IMR-90 (cell line): ENCODE results near the gene ANKRD10. TPM values are rescaled to one million over a fixed set of nuclear protein-coding genes. Genes with fewer than 3 reads are reported as not detected.

Experiments used
- ATAC-seq: fragments of 200-7000 bp; cut with Tn5 transposase; 2 replicates; pipeline ENCODE4 v1.9.1; 2020; ENCODE audit warnings: low read depth, mild to moderate bottlenecking, moderate library complexity
- BruUV-seq: library from RNA; stranded (reverse); fragments of 400-500 nt; replicated peaks from 2 replicates; lab custom pipeline; 2021; lab: Mats Ljungman, UMichigan
- CTCF ChIA-PET: fragments of 300-600 bp; formaldehyde crosslinking; extraction: SDS; loops from one replicate; lab custom pipeline; 2021; ENCODE audit warnings: antibody characterized with exemption; lab: Yijun Ruan, JAX
- POLR2A ChIA-PET: fragments of 300-600 bp; sonication (Branson Sonifier 250); formaldehyde crosslinking; loops from one replicate; lab custom pipeline; 2022; ENCODE audit warnings: antibody characterized with exemption; ENCODE audit not compliant: unreplicated experiment; lab: Charles Lee
- DNase-seq: peaks from one replicate; pipeline ENCODE4 v3.0.0; 2013
- H2AFZ ChIP-seq: replicated peaks from 2 replicates; pipeline ENCODE3; 2013; ENCODE audit warnings: low read length, mild to moderate bottlenecking; ENCODE audit not compliant: poor library complexity
- H2AK5ac ChIP-seq: 2 replicates; pipeline ENCODE4 v1.6.1; 2013; ENCODE audit warnings: low read depth, low read length, inconsistent platforms
- H2AK9ac ChIP-seq: replicated peaks from 2 replicates; pipeline ENCODE3; 2013; ENCODE audit warnings: mild to moderate bottlenecking, low read depth, low read length, moderate library complexity; ENCODE audit not compliant: poor library complexity
- H2BK120ac ChIP-seq: 2 replicates; pipeline ENCODE4 v1.6.1; 2013; ENCODE audit warnings: low read depth, low read length, inconsistent platforms
- H2BK15ac ChIP-seq: 3 replicates; pipeline ENCODE4 v1.6.1; 2013; ENCODE audit warnings: low read depth, low read length, inconsistent platforms
- H2BK20ac ChIP-seq: 2 replicates; pipeline ENCODE4 v1.6.1; 2013; ENCODE audit warnings: low read depth, mild to moderate bottlenecking, inconsistent platforms, low read length, moderate library complexity
- H2BK5ac ChIP-seq: 2 replicates; pipeline ENCODE4 v1.6.1; 2013; ENCODE audit warnings: mild to moderate bottlenecking, low read depth, low read length, inconsistent platforms; ENCODE audit not compliant: poor library complexity, severe bottlenecking
- H3K14ac ChIP-seq: replicated peaks from 2 replicates; pipeline ENCODE4 v1.6.1; 2013; ENCODE audit warnings: low read depth, low read length, inconsistent platforms
- H3K18ac ChIP-seq: 2 replicates; pipeline ENCODE4 v1.6.1; 2013; ENCODE audit warnings: low read depth, low read length, control low read depth
- H3K23ac ChIP-seq: 2 replicates; pipeline ENCODE4 v1.6.1; 2013; ENCODE audit warnings: low read depth, low read length, inconsistent platforms
- H3K27ac ChIP-seq: 2 replicates; pipeline ENCODE4 v1.5.1; 2013; ENCODE audit warnings: mild to moderate bottlenecking, control low read depth, low read length; ENCODE audit not compliant: insufficient read depth
- H3K27me3 ChIP-seq: 2 replicates; pipeline ENCODE4 v1.6.1; 2013; ENCODE audit warnings: low read length; ENCODE audit not compliant: control insufficient read depth, insufficient read depth
- H3K36me3 ChIP-seq: 2 replicates; pipeline ENCODE4 v1.6.1; 2013; ENCODE audit warnings: low read length, mixed read lengths; ENCODE audit not compliant: control insufficient read depth, insufficient read depth
- H3K4ac ChIP-seq: 2 replicates; pipeline ENCODE4 v1.6.1; 2013; ENCODE audit warnings: low read depth, low read length, inconsistent platforms
- H3K4me1 ChIP-seq: 2 replicates; pipeline ENCODE4 v1.6.1; 2013; ENCODE audit warnings: low read length, mixed read lengths; ENCODE audit not compliant: control insufficient read depth, insufficient read depth
- H3K4me2 ChIP-seq: 2 replicates; pipeline ENCODE4 v1.6.1; 2013; ENCODE audit warnings: low read depth, mild to moderate bottlenecking, control low read depth, low read length, moderate library complexity
- H3K4me3 ChIP-seq: 2 replicates; pipeline ENCODE4 v1.5.1; 2013; ENCODE audit warnings: low read depth, mild to moderate bottlenecking, control low read depth, low read length, moderate library complexity; ENCODE audit not compliant: insufficient read depth
- H3K56ac ChIP-seq: 2 replicates; pipeline ENCODE4 v1.6.1; 2013; ENCODE audit warnings: low read length, inconsistent platforms; ENCODE audit not compliant: insufficient read depth; ENCODE audit errors: extremely low read depth
- H3K79me1 ChIP-seq, 2 experiments: 2 replicates each; pipeline ENCODE4 v1.6.1; 2013; ENCODE audit warnings: low read length in 2 of 2, inconsistent platforms in 1 of 2, low read depth in 1 of 2
- H3K9ac ChIP-seq: 2 replicates; pipeline ENCODE4 v1.6.1; 2013; ENCODE audit warnings: low read depth, low read length, control low read depth
- H3K9me1 ChIP-seq: 2 replicates; pipeline ENCODE4 v1.6.1; 2013; ENCODE audit warnings: low read length, inconsistent platforms; ENCODE audit not compliant: insufficient read depth
- H3K9me3 ChIP-seq: 2 replicates; pipeline ENCODE4 v1.6.1; 2013; ENCODE audit warnings: low read length; ENCODE audit not compliant: control insufficient read depth, insufficient read depth
- H4K20me1 ChIP-seq: 2 replicates; pipeline ENCODE4 v1.6.1; 2013; ENCODE audit warnings: low read length, inconsistent platforms; ENCODE audit not compliant: insufficient read depth
- H4K5ac ChIP-seq: 2 replicates; pipeline ENCODE4 v1.6.1; 2013; ENCODE audit warnings: mild to moderate bottlenecking, low read depth, low read length, control low read depth
- H4K8ac ChIP-seq, 2 experiments: 2 replicates each; pipeline ENCODE4 v1.6.1; 2013; ENCODE audit warnings: low read depth in 2 of 2, low read length in 2 of 2, control low read depth in 1 of 2, inconsistent platforms in 1 of 2
- H4K91ac ChIP-seq: 2 replicates; pipeline ENCODE4 v1.6.1; 2013; ENCODE audit warnings: low read depth, low read length, inconsistent platforms; ENCODE audit not compliant: insufficient read depth
- FOS ChIP-seq: fragments of 150-350 bp; IDR thresholded peaks from 2 replicates; pipeline ENCODE4 v1.6.1; 2016; ENCODE audit warnings: low read depth, low read length
- MAFK ChIP-seq: IDR thresholded peaks from 2 replicates; pipeline ENCODE4 v1.6.1; 2012; ENCODE audit warnings: low read depth, low read length, improper control_type of control experiment
- MXI1 ChIP-seq: IDR thresholded peaks from 2 replicates; pipeline ENCODE4 v1.6.1; 2012; ENCODE audit warnings: low read depth, mild to moderate bottlenecking, low read length, moderate library complexity, borderline replicate concordance
- NFE2L2 ChIP-seq: fragments of 150-350 bp; IDR thresholded peaks from 2 replicates; pipeline ENCODE4 v1.6.1; 2016; ENCODE audit warnings: low read depth, mild to moderate bottlenecking, low read length
- RCOR1 ChIP-seq: IDR thresholded peaks from 2 replicates; pipeline ENCODE4 v1.6.1; 2012; ENCODE audit warnings: mild to moderate bottlenecking, low read length, improper control_type of control experiment; ENCODE audit not compliant: insufficient replicate concordance
- SMC3 ChIP-seq: fragments of 150-350 bp; IDR thresholded peaks from 2 replicates; pipeline ENCODE4 v1.6.1; 2016; ENCODE audit warnings: low read depth, mild to moderate bottlenecking, antibody characterized with exemption, low read length, moderate library complexity
- USF2 ChIP-seq: fragments of 150-350 bp; IDR thresholded peaks from 2 replicates; pipeline ENCODE4 v1.6.1; 2017; ENCODE audit warnings: mild to moderate bottlenecking, antibody characterized with exemption, low read length, low read depth
- dilution Hi-C: fragments of 300-500 bp; cut with HindIII; formaldehyde crosslinking; loops from one replicate; pipeline ENCODE4 v1.14.3; 2018; ENCODE audit warnings: low sequenced_read_pairs; ENCODE audit not compliant: unreplicated experiment
- in situ Hi-C: fragments of 300-500 bp; cut with MboI; formaldehyde crosslinking; loops from 3 replicates; pipeline ENCODE4 v1.14.3; 2019; ENCODE audit warnings: low sequenced_read_pairs, inconsistent platforms, mixed read lengths
- intact Hi-C: fragments of 100-400 bp; cut with micrococcal nuclease; formaldehyde crosslinking; loops from 2 replicates; pipeline ENCODE4 v1.10.0; 2022
- polyA plus RNA-seq, 3 experiments: library from polyadenylated mRNA; depleted of rRNA; stranded (reverse); fragments of >200 nt; gene quantifications; 2 replicates each; pipeline ENCODE4 v1.2.3, GENCODE V29; 2012; ENCODE audit warnings: low replicate concordance in 1 of 3
- total RNA-seq: library from RNA; depleted of rRNA; stranded (reverse); fragments of >200 nt; gene quantifications from 2 replicates; pipeline ENCODE4 v1.2.3, GENCODE V29; 2012
- TF ChIP-seq, protein P1 (sequence below): conservative IDR thresholded peaks from 2 replicates; pipeline ENCODE4 v1.5.1; 2012; ENCODE audit warnings: mild to moderate bottlenecking, low read depth, low read length, improper control_type of control experiment

ANKRD10 gene
- total and polyA plus RNA-seq, 2 of the 4 experiments (the other 2 are of a cell fraction), result 18.3 to 31.1 TPM

GRCh38 chr13:110860983-110861382 lies 53.9 kb downstream of the ANKRD10 start:
- dilution Hi-C loops (no loop called here), intact Hi-C loops (no loop called here), in situ Hi-C loops (no loop called here)
- DNase-seq (no peak), ATAC-seq (no peak)
- TF ChIP-seq, protein P1, sequence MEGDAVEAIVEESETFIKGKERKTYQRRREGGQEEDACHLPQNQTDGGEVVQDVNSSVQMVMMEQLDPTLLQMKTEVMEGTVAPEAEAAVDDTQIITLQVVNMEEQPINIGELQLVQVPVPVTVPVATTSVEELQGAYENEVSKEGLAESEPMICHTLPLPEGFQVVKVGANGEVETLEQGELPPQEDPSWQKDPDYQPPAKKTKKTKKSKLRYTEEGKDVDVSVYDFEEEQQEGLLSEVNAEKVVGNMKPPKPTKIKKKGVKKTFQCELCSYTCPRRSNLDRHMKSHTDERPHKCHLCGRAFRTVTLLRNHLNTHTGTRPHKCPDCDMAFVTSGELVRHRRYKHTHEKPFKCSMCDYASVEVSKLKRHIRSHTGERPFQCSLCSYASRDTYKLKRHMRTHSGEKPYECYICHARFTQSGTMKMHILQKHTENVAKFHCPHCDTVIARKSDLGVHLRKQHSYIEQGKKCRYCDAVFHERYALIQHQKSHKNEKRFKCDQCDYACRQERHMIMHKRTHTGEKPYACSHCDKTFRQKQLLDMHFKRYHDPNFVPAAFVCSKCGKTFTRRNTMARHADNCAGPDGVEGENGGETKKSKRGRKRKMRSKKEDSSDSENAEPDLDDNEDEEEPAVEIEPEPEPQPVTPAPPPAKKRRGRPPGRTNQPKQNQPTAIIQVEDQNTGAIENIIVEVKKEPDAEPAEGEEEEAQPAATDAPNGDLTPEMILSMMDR, result no peak
- TF ChIP-seq MXI1 (no peak), SMC3 (no peak), MAFK (peak; percentile 94), FOS (no peak), USF2 (no peak), RCOR1 (no peak), NFE2L2 (no peak)
- no peaks in the 10 kb centered on the region for H3K36me3 ChIP-seq
- H3K23ac ChIP-seq, result no peak overlapping the region
- no peak overlapping the region for H2BK5ac ChIP-seq
- peaks cover 2% of the 10 kb centered on the region for H3K27me3 ChIP-seq
- peaks cover 6% of the 10 kb centered on the region for H3K9me3 ChIP-seq
- no peak overlapping the region for H3K4me3 ChIP-seq
- no peak overlapping the region for H2BK20ac ChIP-seq
- H3K4me2 ChIP-seq, result no peak overlapping the region
- no peaks in the 10 kb centered on the region for H3K4me1 ChIP-seq
- no peak overlapping the region for H2AK9ac ChIP-seq
- H3K56ac ChIP-seq, result no peak overlapping the region
- no peak overlapping the region for H3K9ac ChIP-seq
- CTCF ChIA-PET, result no interaction called here
- H3K9me1 ChIP-seq, result no peaks in the 10 kb centered on the region
- no peak overlapping the region for H2BK120ac ChIP-seq
- no TSS peak for BruUV-seq
- H3K18ac ChIP-seq, result no peak overlapping the region
- H3K27ac ChIP-seq, result no peak overlapping the region
- no peak overlapping the region for H2AK5ac ChIP-seq
- no peak overlapping the region for H3K14ac ChIP-seq
- H4K91ac ChIP-seq, result no peak overlapping the region
- no peak overlapping the region for H3K4ac ChIP-seq
- no peaks in the 10 kb centered on the region for H3K79me1 ChIP-seq
- H4K5ac ChIP-seq, result no peak overlapping the region
- H4K20me1 ChIP-seq, result no peaks in the 10 kb centered on the region
- H2BK15ac ChIP-seq, result no peak overlapping the region
- H2AFZ ChIP-seq, result no peak overlapping the region
- POLR2A ChIA-PET, result no interaction called here
- no peak overlapping the region for H4K8ac ChIP-seq
